SK-N-SH treated with all-trans-retinoic acid at 6 μM for 48 hours (cell line): ENCODE results near the gene SNX18.

Source experiments
- ATAC-seq: fragments of 200-7000 bp; cut with Tn5 transposase; 3 replicates; pipeline ENCODE4 v1.9.1; 2020; ENCODE audit warnings: mild to moderate bottlenecking, moderate library complexity
- BACH2 ChIP-seq: fragments of 250-450 bp; sonication (Bioruptor Pico); IDR thresholded peaks from 2 replicates; pipeline ENCODE4 v1.9.0; 2021; ENCODE audit warnings: mild to moderate bottlenecking, borderline replicate concordance
- CREB5 ChIP-seq: fragments of 250-450 bp; sonication (Bioruptor Pico); IDR thresholded peaks from 2 replicates; pipeline ENCODE4 v1.5.1; 2020; ENCODE audit warnings: low read depth, mild to moderate bottlenecking, moderate library complexity
- CSRNP3 ChIP-seq: fragments of 250-450 bp; sonication (Bioruptor Pico); IDR thresholded peaks from 2 replicates; pipeline ENCODE4 v1.5.1; 2021; ENCODE audit warnings: mild to moderate bottlenecking, moderate library complexity
- ESRRG ChIP-seq: fragments of 250-450 bp; sonication (Bioruptor Pico); IDR thresholded peaks from 2 replicates; pipeline ENCODE4 v1.6.1; 2021; ENCODE audit warnings: mild to moderate bottlenecking
- GLIS3 ChIP-seq: fragments of 250-450 bp; sonication (Bioruptor Pico); IDR thresholded peaks from 2 replicates; pipeline ENCODE4 v1.5.0; 2020; ENCODE audit warnings: mild to moderate bottlenecking, moderate library complexity
- ISL1 ChIP-seq: fragments of 250-450 bp; sonication (Bioruptor Pico); IDR thresholded peaks from 2 replicates; pipeline ENCODE4 v2.1.2; 2022; ENCODE audit warnings: mild to moderate bottlenecking, moderate library complexity
- OSR1 ChIP-seq: fragments of 250-450 bp; sonication (Bioruptor Pico); IDR thresholded peaks from 2 replicates; pipeline ENCODE4 v1.8.0; 2022; ENCODE audit warnings: moderate library complexity, mild to moderate bottlenecking, inconsistent platforms
- PATZ1 ChIP-seq: fragments of 250-450 bp; sonication (Bioruptor Pico); IDR thresholded peaks from 2 replicates; pipeline ENCODE4 v1.8.0; 2020; ENCODE audit warnings: mild to moderate bottlenecking, moderate library complexity, borderline replicate concordance
- POU6F1 ChIP-seq: fragments of 250-450 bp; sonication (Bioruptor Pico); IDR thresholded peaks from 2 replicates; pipeline ENCODE4 v1.8.0; 2021; ENCODE audit warnings: low read depth, mild to moderate bottlenecking, moderate library complexity, borderline replicate concordance
- PPARA ChIP-seq: fragments of 250-450 bp; sonication (Bioruptor Pico); IDR thresholded peaks from 2 replicates; pipeline ENCODE4 v1.5.0; 2020; ENCODE audit warnings: mild to moderate bottlenecking, borderline replicate concordance
- RARB ChIP-seq: fragments of 250-450 bp; sonication (Bioruptor Pico); IDR thresholded peaks from 2 replicates; pipeline ENCODE4 v1.8.0; 2021; ENCODE audit warnings: mild to moderate bottlenecking, moderate library complexity
- SNAI2 ChIP-seq: fragments of 250-450 bp; sonication (Bioruptor Pico); IDR thresholded peaks from 2 replicates; pipeline ENCODE4 v1.5.0; 2020; ENCODE audit warnings: mild to moderate bottlenecking, moderate library complexity
- TCF4 ChIP-seq: fragments of 250-450 bp; sonication (Bioruptor Pico); IDR thresholded peaks from 2 replicates; pipeline ENCODE4 v1.8.0; 2021; ENCODE audit warnings: mild to moderate bottlenecking, moderate library complexity, borderline replicate concordance
- TOX ChIP-seq: fragments of 250-450 bp; sonication (Bioruptor Pico); IDR thresholded peaks from 2 replicates; pipeline ENCODE4 v1.8.0; 2021; ENCODE audit warnings: mild to moderate bottlenecking, moderate library complexity, borderline replicate concordance
- TSHZ2 ChIP-seq: fragments of 250-450 bp; sonication (Bioruptor Pico); IDR thresholded peaks from 2 replicates; pipeline ENCODE4 v1.5.0; 2020; ENCODE audit warnings: mild to moderate bottlenecking, moderate library complexity
- ZC3H10 ChIP-seq: fragments of 250-450 bp; sonication (Bioruptor Pico); IDR thresholded peaks from 2 replicates; pipeline ENCODE4 v1.5.1; 2021; ENCODE audit warnings: mild to moderate bottlenecking, moderate library complexity
- ZFP3 ChIP-seq: fragments of 250-450 bp; sonication (Bioruptor Pico); IDR thresholded peaks from 2 replicates; pipeline ENCODE4 v1.5.0; 2020; ENCODE audit warnings: mild to moderate bottlenecking, moderate library complexity
- ZNF565 ChIP-seq: fragments of 450-650 bp; formaldehyde crosslinking; conservative IDR thresholded peaks from 2 replicates; pipeline ENCODE4 v1.5.0; 2020; ENCODE audit warnings: low read depth, mild to moderate bottlenecking, moderate library complexity
- ZNF70 ChIP-seq: fragments of 450-650 bp; formaldehyde crosslinking; IDR thresholded peaks from 2 replicates; pipeline ENCODE4 v1.5.0; 2020; ENCODE audit warnings: mild to moderate bottlenecking, moderate library complexity
- ZNF8 ChIP-seq: fragments of 450-650 bp; formaldehyde crosslinking; IDR thresholded peaks from 2 replicates; pipeline ENCODE4 v1.5.0; 2020; ENCODE audit warnings: mild to moderate bottlenecking, moderate library complexity

SNX18 gene

GRCh38 chr5:54553659-54554207, 36.2 kb downstream of the SNX18 start:
- no peak for ATAC-seq
- TF ChIP-seq ZC3H10 (CRISPR knock-in tag): no peak
- TF ChIP-seq, all 23 proteins: peak for 0

GRCh38 chr5:54556141-54556540, 38.6 kb downstream of the SNX18 start:
- ATAC-seq: no peak
- TF ChIP-seq TOX (CRISPR knock-in tag) (no peak), ESRRG (CRISPR knock-in tag) (no peak), OSR1 (CRISPR knock-in tag) (no peak), CREB5 (CRISPR knock-in tag) (no peak), TCF4 (no peak), SNAI2 (no peak), PPARA (no peak), BACH2 (CRISPR knock-in tag) (no peak), ISL1 (no peak), ZNF8 (no peak), PATZ1 (CRISPR knock-in tag) (no peak), RARB (CRISPR knock-in tag) (no peak), ZNF565 (no peak), ZC3H10 (CRISPR knock-in tag) (no peak), ZFP3 (CRISPR knock-in tag) (no peak), ZNF70 (CRISPR knock-in tag) (no peak), GLIS3 (CRISPR knock-in tag) (no peak)

GRCh38 chr5:54558362-54558761, 40.8 kb downstream of the SNX18 start:
- ATAC-seq: no peak
- TF ChIP-seq GLIS3 (CRISPR knock-in tag): no peak
- no peak for TF ChIP-seq POU6F1 (CRISPR knock-in tag)
- no peak for TF ChIP-seq PPARA
- no peak for TF ChIP-seq BACH2 (CRISPR knock-in tag)
- no peak for TF ChIP-seq CSRNP3 (CRISPR knock-in tag)
- TF ChIP-seq ESRRG (CRISPR knock-in tag): no peak
- no peak for TF ChIP-seq RARB (CRISPR knock-in tag)

GRCh38 chr5:54561651-54562050, 44.1 kb downstream of the SNX18 start:
- ATAC-seq: no peak
- TF ChIP-seq ISL1 (no peak), ZNF8 (no peak), CREB5 (CRISPR knock-in tag) (no peak), TOX (CRISPR knock-in tag) (no peak), ZNF565 (no peak), RARB (CRISPR knock-in tag) (no peak), CSRNP3 (CRISPR knock-in tag) (no peak), BACH2 (CRISPR knock-in tag) (no peak), PATZ1 (CRISPR knock-in tag) (no peak), ZFP3 (CRISPR knock-in tag) (no peak), PPARA (no peak), TSHZ2 (CRISPR knock-in tag) (no peak)
